Activated naive CD4-positive, alpha-beta T cell treated with anti-CD3 and anti-CD28 coated beads for 36 hours (primary cell): ENCODE results near the gene SLC9C1. TPM values are rescaled to one million over a fixed set of nuclear protein-coding genes. Genes with fewer than 3 reads are reported as not detected.

Experiments used
- CTCF ChIA-PET: fragments of 350-600 bp; sonication (Branson Sonifier 250); formaldehyde crosslinking; loops from one replicate; lab custom pipeline; 2021; ENCODE audit warnings: antibody characterized with exemption; lab: Charles Lee
- DNase-seq: peaks from one replicate; pipeline ENCODE4 v3.0.0-alpha.2; 2020
- H3K27ac Mint-ChIP-seq: one replicate; pipeline ENCODE4 v1.8.0; 2021; ENCODE audit warnings: mild to moderate bottlenecking, mixed read lengths
- H3K27me3 Mint-ChIP-seq: one replicate; pipeline ENCODE4 v1.8.0; 2021; ENCODE audit warnings: low read depth, mixed read lengths
- H3K36me3 Mint-ChIP-seq: one replicate; pipeline ENCODE4 v1.8.0; 2021; ENCODE audit warnings: low read depth, mixed read lengths
- H3K4me1 Mint-ChIP-seq: one replicate; pipeline ENCODE4 v1.8.0; 2021; ENCODE audit warnings: low read depth, mixed read lengths
- H3K4me3 Mint-ChIP-seq: one replicate; pipeline ENCODE4 v1.8.0; 2021; ENCODE audit warnings: mild to moderate bottlenecking, moderate library complexity, mixed read lengths
- H3K9me3 Mint-ChIP-seq: one replicate; pipeline ENCODE4 v1.8.0; 2021; ENCODE audit warnings: mixed read lengths
- intact Hi-C: fragments of 100-400 bp; cut with micrococcal nuclease; formaldehyde crosslinking; loops from one replicate; pipeline ENCODE4 v1.15.1; 2023
- microRNA-seq: library from miRNA; unstranded; fragments of <30 nt; microRNA quantifications from one replicate; pipeline ENCODE4 v1.2.0, GENCODE V29; 2022; ENCODE audit warnings: borderline microRNAs expressed, borderline replicate concordance
- total RNA-seq, 2 experiments: library from RNA; stranded (reverse); gene quantifications; one replicate each; pipeline ENCODE4 v1.2.3, GENCODE V29; 2021

Gene SLC9C1
- total RNA-seq, 2 experiments from 2014 or later: not detected

DNA sequence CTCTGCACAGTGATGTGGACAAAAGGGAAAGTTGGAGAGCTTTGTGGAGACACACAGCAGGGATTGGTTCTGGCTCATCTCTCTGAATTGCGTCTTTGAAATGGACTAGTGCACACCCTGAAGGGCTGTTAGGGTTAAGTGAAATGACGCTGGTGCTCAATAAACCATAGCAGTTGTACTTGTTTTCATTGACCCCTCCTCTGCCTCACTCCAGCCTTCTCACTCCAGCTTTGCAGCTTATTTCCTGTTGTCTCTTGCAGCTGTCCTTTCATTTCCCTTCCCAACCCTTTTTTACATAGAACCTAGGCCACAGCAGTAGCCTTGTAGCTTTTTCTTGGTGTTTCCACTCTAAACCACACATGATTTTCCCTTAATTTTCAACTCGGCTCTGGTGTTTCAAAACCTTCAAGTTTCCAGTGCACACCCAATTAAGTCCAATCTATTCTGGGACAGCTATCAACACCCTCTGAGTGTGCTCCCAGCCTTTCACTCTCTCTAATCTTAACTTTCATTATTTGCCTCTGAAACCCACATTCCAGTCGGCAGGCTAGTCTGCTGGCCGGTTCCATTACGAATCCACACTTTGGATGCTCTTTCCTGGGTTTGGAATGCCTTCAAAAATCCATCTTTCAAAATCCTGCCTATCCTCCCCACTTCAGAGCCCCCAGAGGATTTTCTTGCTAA lies 201.4 kb downstream of the SLC9C1 start:
- Mint-ChIP-seq H3K27me3 (peaks cover 6% of the 10 kb centered on the region), H3K27ac (no peak overlapping the region), H3K36me3 (no peaks in the 10 kb centered on the region), H3K4me3 (no peak overlapping the region), H3K9me3 (no peaks in the 10 kb centered on the region), H3K4me1 (peaks cover 19% of the 10 kb centered on the region)
- CTCF ChIA-PET: interaction anchor here (0.6 to 1.2 kb wide), 2 partner anchors 19 to 459 kb away, joined by 3 read pairs; no protein-coding TSS in a partner anchor
- intact Hi-C loops: no loop called here
- no peak for DNase-seq

DNA sequence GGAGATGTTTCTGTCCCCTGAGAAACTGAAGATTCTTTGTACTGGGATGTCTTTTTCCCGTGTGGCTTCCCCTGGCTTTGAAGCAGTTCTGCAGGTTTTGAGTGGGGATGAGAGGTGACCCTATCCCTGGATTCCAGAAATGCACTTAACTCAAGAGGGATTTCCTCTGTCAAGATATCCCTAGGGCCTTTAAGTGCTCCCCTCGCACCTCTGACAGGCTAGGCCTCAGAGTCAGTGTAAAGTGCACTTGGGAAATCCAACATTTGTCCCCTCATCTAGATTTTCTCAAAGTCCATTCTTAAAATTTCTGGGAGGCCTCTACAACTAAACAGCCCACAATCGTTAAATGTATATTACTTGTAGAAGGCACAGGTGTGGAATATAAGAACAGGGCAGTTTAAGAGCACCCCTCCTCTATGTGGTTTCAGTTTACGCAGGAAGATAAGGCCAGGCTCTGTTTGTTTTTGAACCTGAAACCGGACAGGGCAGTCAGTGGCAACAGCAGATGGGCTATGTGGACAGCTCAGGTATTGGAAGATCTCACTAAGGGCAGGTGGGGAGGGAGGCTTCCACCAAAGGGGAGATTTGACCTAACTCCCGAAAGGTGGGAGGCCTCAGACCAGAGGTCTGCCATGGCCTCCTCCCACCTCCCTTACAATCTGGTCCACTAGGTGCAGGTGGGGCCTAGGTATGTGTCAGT lies 203.0 kb downstream of the SLC9C1 start:
- DNase-seq: no peak
- H3K27ac Mint-ChIP-seq: no peak overlapping the region
- peaks cover 6% of the 10 kb centered on the region for H3K27me3 Mint-ChIP-seq
- H3K9me3 Mint-ChIP-seq: no peaks in the 10 kb centered on the region
- H3K4me1 Mint-ChIP-seq: peaks cover 22% of the 10 kb centered on the region
- H3K36me3 Mint-ChIP-seq: no peaks in the 10 kb centered on the region
- H3K4me3 Mint-ChIP-seq: no peak overlapping the region
- CTCF ChIA-PET: interaction anchor here (0.9 kb wide), 1 partner anchor 90 kb away, joined by 3 read pairs; no protein-coding TSS in a partner anchor
- intact Hi-C loops: no loop called here

Small RNAs within 50 kb of the gene (microRNA-seq; reads per million reads assigned to microRNA genes)
- not detected for gene MIR567

Other genes starting within 250 kb of the SLC9C1 start
- gene C3orf52, start 207.8 kb downstream of the SLC9C1 start, total RNA-seq: 1 to 10 TPM; 3.1 to 3.8 TPM
- 10 to 100 TPM; 14.5 to 14.6 TPM for gene GCSAM, start 161.0 kb downstream of the SLC9C1 start, total RNA-seq
- gene CD200, start 38.9 kb upstream of the SLC9C1 start, total RNA-seq: 10 to 100 TPM; 50.0 to 53.6 TPM
- gene BTLA, start 205.3 kb upstream of the SLC9C1 start, total RNA-seq: 10 to 100 TPM; 70.6 to 73.4 TPM